HG02943 (cell line): ENCODE measurements around the gene MANBA.

ENCODE experiments used
- ATAC-seq: cut with Tn5 transposase; IDR thresholded peaks from one replicate; pipeline ENCODE4 v1.9.1; 2021; ENCODE audit warnings: mild to moderate bottlenecking, low read depth, moderate library complexity; ENCODE audit not compliant: unreplicated experiment

Gene MANBA

GRCh38 chr4:102683881-102684609 lies 76.7 kb downstream of the MANBA start:
- no peak for ATAC-seq

- ATAC-seq: no peak
Observed at GRCh38 chr4:102678695-102679335, 82.0 kb downstream of the MANBA start.

GRCh38 chr4:102678107-102678506 lies 82.7 kb downstream of the MANBA start:
- no peak for ATAC-seq

GRCh38 chr4:102675141-102675540 lies 85.6 kb downstream of the MANBA start:
- ATAC-seq: no peak

GRCh38 chr4:102667001-102667400 lies 93.8 kb downstream of the MANBA start:
- no peak for ATAC-seq

GRCh38 chr4:102665527-102665926 lies 95.2 kb downstream of the MANBA start:
- ATAC-seq: no peak

GRCh38 chr4:102663073-102663472 lies 97.7 kb downstream of the MANBA start:
- ATAC-seq: no peak

GRCh38 chr4:102657206-102657605 lies 103.6 kb downstream of the MANBA start:
- ATAC-seq: no peak

- ATAC-seq: no peak
Observed at GRCh38 chr4:102647117-102647516, 113.7 kb downstream of the MANBA start.

GRCh38 chr4:102642631-102643298 lies 118.0 kb downstream of the MANBA start:
- no peak for ATAC-seq

- no peak for ATAC-seq
Observed at GRCh38 chr4:102641793-102642192, 119.0 kb downstream of the MANBA start.

- ATAC-seq: no peak
Observed at GRCh38 chr4:102640669-102641068, 120.1 kb downstream of the MANBA start.

- no peak for ATAC-seq
Observed at GRCh38 chr4:102639598-102639997, 121.2 kb downstream of the MANBA start.

- no peak for ATAC-seq
Observed at GRCh38 chr4:102638621-102639020, 122.1 kb downstream of the MANBA start.

- no peak for ATAC-seq
Observed at GRCh38 chr4:102637391-102637790, 123.4 kb downstream of the MANBA start.

- no peak for ATAC-seq
Observed at GRCh38 chr4:102633100-102633499, 127.7 kb downstream of the MANBA start.

GRCh38 chr4:102632241-102633065 lies 128.3 kb downstream of the MANBA start:
- ATAC-seq: no peak

- no peak for ATAC-seq
Observed at GRCh38 chr4:102631616-102632015, 129.2 kb downstream of the MANBA start.

GRCh38 chr4:102629673-102630072 lies 131.1 kb downstream of the MANBA start:
- no peak for ATAC-seq

GRCh38 chr4:102627831-102628523 lies 132.8 kb downstream of the MANBA start:
- ATAC-seq: no peak
